Right atrium auricular region (tissue), 2 donors: Measurements from ENCODE around the gene NSL1. TPM values are rescaled to one million over a fixed set of nuclear protein-coding genes. Genes with fewer than 3 reads are reported as not detected.
"Not testable (repeated sequence)": the region's sequence is repeated elsewhere in the genome, so short reads cannot be mapped to it uniquely, and the experiment has no call there.

Experiments used
- DNase-seq: peaks from one replicate; pipeline ENCODE4 v3.0.0-alpha.2; 2019; ENCODE audit warnings: low spot score
- H3K27ac ChIP-seq, 2 donors: fragments of 200-600 bp; sonication (generic); 1 replicate in 1 of 2; 2 replicates in 1 of 2; pipeline ENCODE4 v1.5.1; 2016 to 2019
- H3K27me3 ChIP-seq, 2 donors: fragments of 200-600 bp; sonication (generic); one replicate each; pipeline versions ENCODE4 v1.5.1 to v1.6.0; 2017 to 2019
- H3K36me3 ChIP-seq: fragments of 200-600 bp; sonication (generic); one replicate; pipeline ENCODE4 v1.5.1; 2016
- H3K4me1 ChIP-seq, 2 donors: fragments of 200-600 bp; sonication (generic); one replicate each; pipeline versions ENCODE4 v1.5.1 to v1.6.0; 2017 to 2019
- H3K4me3 ChIP-seq, 2 donors: fragments of 200-600 bp; sonication (generic); 1 replicate in 1 of 2; 2 replicates in 1 of 2; pipeline ENCODE4 v1.5.1; 2017 to 2019; ENCODE audit warnings: mild to moderate bottlenecking in 1 of 2, moderate library complexity in 1 of 2
- H3K9me3 ChIP-seq, 2 donors: fragments of 200-600 bp; sonication (generic); one replicate each; pipeline ENCODE4 v1.5.1; 2019
- CTCF ChIP-seq, 2 donors: fragments of 200-600 bp; sonication (generic); IDR thresholded peaks; one replicate each; pipeline ENCODE4 v1.5.1; 2019; ENCODE audit warnings: antibody characterized with exemption in 2 of 2
- total RNA-seq, 2 donors: library from RNA; depleted of rRNA; stranded (reverse); fragments of >200 nt; gene quantifications; one replicate each; pipeline ENCODE4 v1.1.0, GENCODE V29; 2016

The NSL1 gene, protein sequence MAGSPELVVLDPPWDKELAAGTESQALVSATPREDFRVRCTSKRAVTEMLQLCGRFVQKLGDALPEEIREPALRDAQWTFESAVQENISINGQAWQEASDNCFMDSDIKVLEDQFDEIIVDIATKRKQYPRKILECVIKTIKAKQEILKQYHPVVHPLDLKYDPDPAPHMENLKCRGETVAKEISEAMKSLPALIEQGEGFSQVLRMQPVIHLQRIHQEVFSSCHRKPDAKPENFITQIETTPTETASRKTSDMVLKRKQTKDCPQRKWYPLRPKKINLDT
- 10 to 100 TPM; 28.2 to 46.1 TPM for total RNA-seq

DNA sequence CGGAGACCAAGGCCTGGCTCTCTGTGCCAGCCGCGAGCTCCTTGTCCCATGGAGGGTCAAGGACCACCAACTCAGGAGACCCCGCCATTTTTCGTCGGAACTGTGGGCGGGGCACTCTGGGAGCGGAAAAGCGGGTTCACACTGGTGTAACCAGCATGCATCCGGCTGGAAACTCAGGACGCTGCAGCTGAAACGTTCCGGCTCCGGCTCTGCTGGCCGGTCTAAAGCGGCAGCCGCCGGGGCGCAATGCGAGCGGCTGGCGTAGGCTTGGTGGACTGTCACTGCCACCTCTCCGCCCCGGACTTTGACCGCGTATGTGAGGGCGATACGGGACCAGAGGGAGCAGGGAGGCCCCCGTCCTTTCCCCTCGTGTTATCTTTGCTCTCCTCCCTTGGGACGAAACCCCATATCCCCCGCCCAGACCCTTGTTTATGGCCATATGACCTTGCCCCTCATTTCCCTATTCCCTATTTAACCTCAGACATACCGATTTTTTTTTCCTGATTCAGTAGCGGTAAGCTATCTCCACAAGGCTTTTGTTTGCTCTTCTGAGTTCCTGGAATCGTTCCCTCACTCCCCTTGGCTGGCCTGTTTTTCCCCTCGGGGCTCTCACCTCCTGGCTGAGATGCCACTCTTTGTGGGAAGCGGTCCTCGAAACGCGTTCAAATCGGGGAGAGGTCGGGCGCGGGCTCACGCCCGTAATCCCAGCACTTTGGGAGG, at the start of gene NSL1, which contains the start of gene TATDN3:
Gene NSL1, minus strand, starts transcription at position 102 of the 720 bp plus-strand sequence. Its CDS starts 14 bp downstream, at position 88.
Gene TATDN3, plus strand, starts transcription at position 219 of the 720 bp plus-strand sequence. Its CDS starts 28 bp downstream, at position 247.
- no peak for TF ChIP-seq CTCF (IDR thresholded peaks at IDR 0.05)
- peak; percentile 91 for DNase-seq
- peaks cover 5% of the 10 kb centered on the region for H3K36me3 ChIP-seq
- H3K27ac ChIP-seq: peak within 1 kb of the TSS; percentile 96 to 98
- H3K4me1 ChIP-seq: peaks cover 0 to 27% of the 10 kb centered on the region in 2 donors
- H3K9me3 ChIP-seq: no peaks in the 10 kb centered on the region
- peak within 1 kb of the TSS; percentile 75 to 96 for H3K4me3 ChIP-seq
- no peaks in the 10 kb centered on the region for H3K27me3 ChIP-seq

DNA sequence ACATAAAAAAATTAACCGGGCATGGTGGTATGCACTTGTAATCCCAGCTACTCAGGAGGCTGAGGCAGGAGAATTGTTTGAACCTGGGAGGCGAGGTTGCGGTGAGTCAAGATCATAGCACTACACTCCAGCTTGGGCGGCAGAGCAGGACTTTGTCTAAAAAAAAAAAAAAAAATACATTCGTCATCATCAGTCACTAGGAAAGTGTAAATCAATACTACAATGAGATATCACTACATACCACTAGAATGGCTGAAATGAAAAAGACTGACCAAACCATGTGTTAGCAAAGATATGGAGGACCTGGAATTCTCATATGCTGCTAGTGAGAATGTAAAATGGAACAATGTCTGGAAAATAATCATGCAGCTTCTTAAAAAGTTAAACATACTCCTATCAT, 46.6 kb upstream of the NSL1 start:
- DNase-seq: no peak
- no peak for TF ChIP-seq CTCF (IDR thresholded peaks at IDR 0.05)
- Histone ChIP-seq H3K4me1 (no peaks in the 10 kb centered on the region), H3K27me3 (no peaks in the 10 kb centered on the region), H3K27ac (no peak overlapping the region), H3K4me3 (no peak overlapping the region), H3K9me3 (no peaks in the 10 kb centered on the region), H3K36me3 (no peaks in the 10 kb centered on the region)

DNA sequence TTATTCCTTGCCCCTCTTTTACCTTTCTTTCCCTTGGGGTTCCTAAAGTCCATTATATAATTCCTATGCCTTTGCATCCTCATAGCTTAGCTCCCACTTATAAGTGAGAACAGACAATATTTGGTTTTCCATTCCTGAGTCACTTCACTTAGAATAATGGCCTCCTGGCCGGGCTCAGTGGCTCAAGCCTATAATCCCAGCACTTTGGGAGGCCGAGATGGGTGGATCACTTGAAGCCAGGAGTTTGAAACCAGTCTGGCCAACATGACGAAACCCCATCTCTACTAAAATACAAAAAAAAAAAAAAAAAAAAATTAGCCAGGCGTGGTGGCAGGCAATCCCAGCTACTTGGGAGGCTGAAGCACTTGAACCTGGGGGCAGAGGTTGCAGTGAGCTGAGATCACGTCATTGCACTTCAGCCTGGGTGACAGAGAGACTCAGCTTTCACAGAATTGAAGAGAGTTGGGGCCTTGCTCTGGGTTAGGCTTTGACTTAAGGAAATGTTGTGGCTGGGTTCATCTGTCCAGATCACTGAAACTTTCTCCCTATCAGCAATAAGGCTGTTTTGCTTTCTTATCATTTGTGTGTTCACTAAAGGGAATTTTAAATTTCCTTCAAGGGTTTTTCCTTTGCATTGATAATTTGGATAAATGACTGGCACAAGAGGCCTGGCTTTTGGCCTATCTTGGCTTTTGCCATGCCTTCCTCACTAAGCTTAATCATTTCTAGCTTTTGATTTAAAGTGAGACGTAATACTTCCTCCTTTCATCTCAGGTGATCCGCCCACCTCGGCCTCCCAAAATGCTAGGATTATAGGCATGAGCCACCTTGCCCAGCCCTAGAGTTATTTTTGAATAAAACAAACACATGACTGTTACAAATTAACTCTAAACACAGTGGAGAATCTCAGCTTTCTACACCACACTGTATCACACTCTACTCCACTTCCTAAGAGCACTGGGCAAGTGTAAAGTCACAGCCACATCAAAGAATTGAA, 41.9 kb upstream of the NSL1 start:
- H3K4me1 ChIP-seq, H3K36me3 ChIP-seq, H3K27ac ChIP-seq, H3K9me3 ChIP-seq, H3K4me3 ChIP-seq, DNase-seq, H3K27me3 ChIP-seq: not testable (repeated sequence)

- Histone ChIP-seq H3K36me3 (no peaks in the 10 kb centered on the region), H3K27ac (no peak overlapping the region), H3K27me3 (no peaks in the 10 kb centered on the region), H3K4me1 (no peaks in the 10 kb centered on the region), H3K4me3 (no peak overlapping the region), H3K9me3 (peaks cover 0 to 12% of the 10 kb centered on the region in 2 donors)
- no peak for TF ChIP-seq CTCF (IDR thresholded peaks at IDR 0.05)
- no peak for DNase-seq
Observed at GRCh38 chr1:212828395-212828794, 36.8 kb upstream of the NSL1 start.

DNA sequence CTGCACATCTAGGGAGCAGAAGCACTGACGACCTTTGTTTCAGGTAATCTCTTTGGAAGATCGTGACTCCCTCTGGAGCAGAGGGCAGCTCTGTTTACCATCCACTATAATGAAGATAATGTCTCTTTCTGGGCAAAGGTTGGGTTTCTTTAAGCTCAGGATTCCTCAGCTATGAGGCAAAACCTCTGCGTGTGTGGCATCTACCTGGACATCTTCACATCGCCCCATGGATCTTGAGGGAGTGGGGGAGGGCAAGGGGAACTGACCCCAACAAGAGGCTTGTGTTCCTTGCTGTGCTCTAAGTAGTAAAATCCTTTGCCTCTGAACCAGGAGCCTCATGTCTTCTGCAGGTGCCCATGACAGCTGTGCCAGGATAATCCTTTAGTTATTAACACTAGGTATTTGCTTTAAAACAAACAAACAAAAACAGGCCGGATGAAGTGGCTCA, 36.3 kb upstream of the NSL1 start:
- no peak overlapping the region for H3K27ac ChIP-seq
- no peak overlapping the region for H3K4me3 ChIP-seq
- DNase-seq: no peak
- no peaks in the 10 kb centered on the region for H3K27me3 ChIP-seq
- no peak for TF ChIP-seq CTCF (IDR thresholded peaks at IDR 0.05)
- no peaks in the 10 kb centered on the region for H3K36me3 ChIP-seq
- peaks cover 0 to 12% of the 10 kb centered on the region in 2 donors for H3K9me3 ChIP-seq
- no peaks in the 10 kb centered on the region for H3K4me1 ChIP-seq
